HG03108 (cell line): ENCODE data around the gene WNK2.
"Not testable (repeated sequence)": the region's sequence is repeated elsewhere in the genome, so short reads cannot be mapped to it uniquely, and the experiment has no call there.

Experiments
- ATAC-seq: cut with Tn5 transposase; IDR thresholded peaks from one replicate; pipeline ENCODE4 v1.9.1; 2021; ENCODE audit warnings: moderate library complexity; ENCODE audit not compliant: unreplicated experiment

WNK2 gene

GRCh38 chr9:93183663-93184431 lies at the start of gene WNK2:
TSS of gene WNK2 (plus strand) at chr9:93184139. CDS start at chr9:93184930, 791 bp downstream.
- ATAC-seq, result no peak

GRCh38 chr9:93134740-93135444 lies 49.0 kb upstream of the WNK2 start:
- no peak for ATAC-seq

GRCh38 chr9:93136011-93136440 lies 47.9 kb upstream of the WNK2 start:
- no peak for ATAC-seq

- no peak for ATAC-seq
Observed at GRCh38 chr9:93137362-93137761, 46.6 kb upstream of the WNK2 start.

- ATAC-seq, result no peak
Observed at GRCh38 chr9:93138171-93138764, 45.7 kb upstream of the WNK2 start.

GRCh38 chr9:93139365-93140182 lies 44.4 kb upstream of the WNK2 start:
- no peak for ATAC-seq

- no peak for ATAC-seq
Observed at GRCh38 chr9:93141771-93142483, 42.0 kb upstream of the WNK2 start.

GRCh38 chr9:93143830-93144530 lies 40.0 kb upstream of the WNK2 start:
- peak; percentile 54 for ATAC-seq

GRCh38 chr9:93146696-93147095 lies 37.2 kb upstream of the WNK2 start:
- not testable (repeated sequence) for ATAC-seq

- no peak for ATAC-seq
Observed at GRCh38 chr9:93147632-93148031, 36.3 kb upstream of the WNK2 start.

GRCh38 chr9:93148721-93149120 lies 35.2 kb upstream of the WNK2 start:
- ATAC-seq, result no peak

GRCh38 chr9:93149361-93149760 lies 34.6 kb upstream of the WNK2 start:
- no peak for ATAC-seq

GRCh38 chr9:93151097-93151784 lies 32.7 kb upstream of the WNK2 start:
- ATAC-seq, result no peak

GRCh38 chr9:93154293-93154903 lies 29.5 kb upstream of the WNK2 start:
- no peak for ATAC-seq

- ATAC-seq, result no peak
Observed at GRCh38 chr9:93155716-93156474, 28.0 kb upstream of the WNK2 start.

- peak; percentile 66 for ATAC-seq
Observed at GRCh38 chr9:93156475-93157008, 27.4 kb upstream of the WNK2 start.

GRCh38 chr9:93159601-93160471 lies 24.1 kb upstream of the WNK2 start:
- ATAC-seq, result peak; percentile 83
